ENCODE data around the gene DMRTC2. TPM values are rescaled to one million over a fixed set of nuclear protein-coding genes. Genes with fewer than 3 reads are reported as not detected.

DMRTC2 gene
- total and polyA plus RNA-seq, 2 of the 13 experiments (the other 11 are each of a cell fraction or from before 2014, with no cell fraction given), result not detected

GRCh38 chr19:41896581-41896942 is 51.7 kb downstream of the DMRTC2 start:
- ATAC-seq (no peak), FAIRE-seq (no peak), DNase-seq (ENCODE audit: low spot score) (no peak)
- H3K27ac ChIP-seq (ENCODE audit: extremely low read length, insufficient read depth, low read length), result no peak overlapping the region
- H3K4me2 ChIP-seq (ENCODE audit: low read depth, low read length), result no peak overlapping the region
- BruUV-seq (replicated peaks), result no TSS peak
- H3K9me3 ChIP-seq (ENCODE audit: low read length), result no peaks in the 10 kb centered on the region
- H3K9ac ChIP-seq (ENCODE audit: insufficient read depth, low read depth, low read length), result no peak overlapping the region
- H3K4me1 ChIP-seq (ENCODE audit: insufficient read depth, low read length), result peaks cover 5% of the 10 kb centered on the region
- intact Hi-C loops (cut with micrococcal nuclease; ENCODE audit: unreplicated experiment), result no loop called here
- H3K79me2 ChIP-seq (ENCODE audit: insufficient read depth, low read length), result no peaks in the 10 kb centered on the region
- H3K4me3 ChIP-seq (replicated peaks in 1 of 3; ENCODE audit: insufficient read depth in 1 of 3, low read depth in 2 of 3, low read length in 3 of 3), result no peak overlapping the region
- no peaks in the 10 kb centered on the region for H4K20me1 ChIP-seq (ENCODE audit: insufficient read depth, low read length)
- WGBS (ENCODE audit: low lambda C conversion rate), result 95% methylated on average over 1 of the region's 1 CpG
- POLR2A ChIA-PET, result no interaction called here
- no peaks in the 10 kb centered on the region for H3K27me3 ChIP-seq (ENCODE audit: control insufficient read depth in 1 of 2, insufficient read depth in 2 of 2, low read length in 2 of 2)
- TF ChIP-seq PCBP2 (optimal IDR thresholded peaks at IDR 0.05; ENCODE audit: low read depth, low read length, poor library complexity, severe bottlenecking) (peak; percentile 66), NRL (CRISPR knock-in tag; IDR thresholded peaks at IDR 0.05; ENCODE audit: borderline replicate concordance) (no peak)
- no peak overlapping the region for H2AFZ ChIP-seq (ENCODE audit: low read length)
- CTCF ChIA-PET (ENCODE audit: low intra/inter-chr PET ratio, low total read pairs), result no interaction called here
- in situ Hi-C loops (cut with HindIII; ENCODE audit: extremely low pct_ligation_motif_present, low pct_unique_long_range_greater_than_20kb), result no loop called here
- H3K36me3 ChIP-seq (replicated peaks in 1 of 2; ENCODE audit: control insufficient read depth in 1 of 2, insufficient read depth in 2 of 2, low read length in 2 of 2), result peaks cover 23 to 31% of the 10 kb centered on the region in 2 experiments

- Histone ChIP-seq H3K9me3 (ENCODE audit: low read length) (no peaks in the 10 kb centered on the region), H3K4me1 (ENCODE audit: insufficient read depth, low read length) (peaks cover 5% of the 10 kb centered on the region), H3K4me2 (ENCODE audit: low read depth, low read length) (no peak overlapping the region), H3K79me2 (ENCODE audit: insufficient read depth, low read length) (no peaks in the 10 kb centered on the region), H4K20me1 (ENCODE audit: insufficient read depth, low read length) (no peaks in the 10 kb centered on the region), H3K27ac (ENCODE audit: extremely low read length, insufficient read depth, low read length) (no peak overlapping the region), H2AFZ (ENCODE audit: low read length) (no peak overlapping the region), H3K27me3 (ENCODE audit: control insufficient read depth in 1 of 2, insufficient read depth in 2 of 2, low read length in 2 of 2) (no peaks in the 10 kb centered on the region), H3K9ac (ENCODE audit: insufficient read depth, low read depth, low read length) (no peak overlapping the region), H3K36me3 (replicated peaks in 1 of 2; ENCODE audit: control insufficient read depth in 1 of 2, insufficient read depth in 2 of 2, low read length in 2 of 2) (peaks cover 23 to 31% of the 10 kb centered on the region in 2 experiments), H3K4me3 (replicated peaks in 1 of 3; ENCODE audit: insufficient read depth in 1 of 3, low read depth in 2 of 3, low read length in 3 of 3) (no peak overlapping the region)
- 98% methylated on average over 3 of the region's 3 CpGs for WGBS (ENCODE audit: low lambda C conversion rate)
- CTCF ChIA-PET (ENCODE audit: low intra/inter-chr PET ratio, low total read pairs), result no interaction called here
- ATAC-seq (no peak), FAIRE-seq (no peak), DNase-seq (ENCODE audit: low spot score) (no peak)
- POLR2A ChIA-PET, result no interaction called here
- no TSS peak for BruUV-seq (replicated peaks)
- in situ Hi-C loops (cut with HindIII; ENCODE audit: extremely low pct_ligation_motif_present, low pct_unique_long_range_greater_than_20kb) (no loop called here), intact Hi-C loops (cut with micrococcal nuclease; ENCODE audit: unreplicated experiment) (no loop called here)
- TF ChIP-seq ZNF619 (CRISPR knock-in tag; IDR thresholded peaks at IDR 0.05) (no peak), ZFP37 (CRISPR knock-in tag; IDR thresholded peaks at IDR 0.05; ENCODE audit: borderline replicate concordance) (no peak), PRMT3 (CRISPR knock-in tag; IDR thresholded peaks at IDR 0.05; ENCODE audit: borderline replicate concordance, low read depth) (no peak), POLR2A (IDR thresholded peaks at IDR 0.05; ENCODE audit: insufficient read depth in 1 of 2, low read depth in 2 of 2, low read length in 2 of 2) (no peak), ZNF709 (CRISPR knock-in tag; IDR thresholded peaks at IDR 0.05) (no peak), ZNF264 (CRISPR knock-in tag; IDR thresholded peaks at IDR 0.05) (no peak), TIGD3 (CRISPR knock-in tag; IDR thresholded peaks at IDR 0.05; ENCODE audit: borderline replicate concordance) (no peak), HOXA7 (CRISPR knock-in tag; IDR thresholded peaks at IDR 0.05) (no peak), NFATC3 (CRISPR knock-in tag; IDR thresholded peaks at IDR 0.05) (no peak), ZNF44 (CRISPR knock-in tag; IDR thresholded peaks at IDR 0.05) (no peak), ZNF350 (CRISPR knock-in tag; IDR thresholded peaks at IDR 0.05; ENCODE audit: borderline replicate concordance, low read depth) (no peak), ZNF446 (CRISPR knock-in tag; IDR thresholded peaks at IDR 0.05) (no peak)
These were observed 52.3 kb downstream of the DMRTC2 start for GRCh38 chr19:41897181-41897580.
